Heart left ventricle (tissue), 16 donors: ENCODE data around the gene TMEM218. TPM values are rescaled to one million over a fixed set of nuclear protein-coding genes. Genes with fewer than 3 reads are reported as not detected.

Experiments used
- ATAC-seq, 4 donors: fragments of 200-7000 bp; cut with Tn5 transposase; one replicate each; pipeline ENCODE4 v1.9.1; 2020 to 2022; ENCODE audit warnings: moderate library complexity in 4 of 4, mild to moderate bottlenecking in 3 of 4, moderate number of reproducible peaks in 1 of 4
- DNase-seq, 5 donors: peaks; one replicate each; pipeline ENCODE4 v3.0.0-alpha.2; 2020
- H3K27ac ChIP-seq, 12 donors: fragments of 200-600 bp; sonication (generic) in 4 of 12; one replicate each; pipeline versions ENCODE4 v1.5.0 to v1.8.0; 2016 to 2022; ENCODE audit warnings: mild to moderate bottlenecking in 2 of 12
- H3K27me3 ChIP-seq, 9 donors: fragments of 200-600 bp; sonication (generic) in 2 of 9; one replicate each; pipeline versions ENCODE4 v1.5.1 to v1.8.0; 2016 to 2022; ENCODE audit warnings: mild to moderate bottlenecking in 3 of 9
- H3K36me3 ChIP-seq, 9 donors: fragments of 200-600 bp; sonication (generic) in 2 of 9; one replicate each; pipeline versions ENCODE4 v1.5.0 to v1.8.0; 2018 to 2022; ENCODE audit warnings: mild to moderate bottlenecking in 2 of 9
- H3K4me1 ChIP-seq, 12 donors: fragments of 200-600 bp; sonication (generic) in 4 of 12; one replicate each; pipeline versions ENCODE4 v1.5.0 to v1.8.0; 2016 to 2022; ENCODE audit warnings: mild to moderate bottlenecking in 3 of 12
- H3K4me3 ChIP-seq, 12 donors: fragments of 200-600 bp; sonication (generic) in 4 of 12; one replicate each; pipeline versions ENCODE4 v1.5.0 to v1.8.0; 2017 to 2022; ENCODE audit warnings: mild to moderate bottlenecking in 9 of 12, moderate library complexity in 4 of 12
- H3K9me3 ChIP-seq, 12 donors: fragments of 200-600 bp; sonication (generic) in 4 of 12; one replicate each; pipeline versions ENCODE4 v1.5.0 to v1.8.0; 2016 to 2022; ENCODE audit warnings: mild to moderate bottlenecking in 1 of 12
- CTCF ChIP-seq, 12 donors: fragments of 200-600 bp; sonication (generic) in 4 of 12; IDR thresholded peaks; one replicate each; pipeline versions ENCODE4 v1.5.0 to v1.8.0; 2018 to 2022; ENCODE audit warnings: antibody characterized with exemption in 12 of 12, mild to moderate bottlenecking in 5 of 12
- POLR2A ChIP-seq, 2 donors: fragments of 450-650 bp; IDR thresholded peaks; one replicate each; pipeline ENCODE4 v1.6.1; 2017; ENCODE audit warnings: antibody characterized with exemption in 2 of 2, mild to moderate bottlenecking in 2 of 2, moderate library complexity in 2 of 2
- WGBS, 4 donors: extraction: QIAGEN DNeasy Blood & Tissue Kit in 2 of 4; methylation state at CpG; one replicate each; pipeline versions ENCODE4 v1.1.5 to v1.1.7; 2013 to 2018; 5-methylcytosine and 5-hydroxymethylcytosine counted together
- intact Hi-C, 10 donors: fragments of 100-400 bp; cut with DNase I; formaldehyde crosslinking; loops; one replicate each; pipeline versions ENCODE4 v1.11.1 to v1.14.2; 2022
- long read RNA-seq, 3 donors: library from polyadenylated mRNA; unstranded; transcript quantifications; one replicate each; pipeline ENCODE4 v2.0.0, GENCODE V29; 2020 to 2021
- polyA plus RNA-seq, 2 donors: library from polyadenylated mRNA; stranded (reverse); fragments of 200-250 nt; gene quantifications; one replicate each; pipeline ENCODE4 v1.2.3, GENCODE V29; 2013
- total RNA-seq, 9 donors: library from RNA; depleted of rRNA in 2 of 9; stranded (reverse); fragments of >200 nt in 2 of 9; fragmentation: NEBNext Ultra II Directional in 3 of 9; extraction: Animal tissue kit (Norgen Biotek cat#: 25700) in 3 of 9; gene quantifications; one replicate each; pipeline versions ENCODE4 v1.1.0 to v1.2.4, GENCODE V29; 2016 to 2023
- donor health status: ischemic (EF 13 %, LVEDD 7.1; RV severe dilation, severe dysfunction).
- donor health status: healthy with polysubstance abuse.
- donor health status: DM: no; HTN: yes; CAD: no.
- donor health status: DM: no; HTN: no; CAD: no.
- donor health status: ischemic (EF 25% LVEDD 6.9; RV normal size, moderate dysfunction).
- donor health status: ischemic (EF 25% LVEDD 5.7; RV mildly dilated, moderate dysfunction).
- donor health status: healthy.
- donor health status: DM: yes; HTN: yes; CAD: no.
- donor health status: ischemic (EF 35%, LVEDD 5.7; RV mildly dilated, moderate dysfunction).
- donor health status: nonischemic (EF 11% LVEDD 7.7; RV severe dilation, severe dysfunction).
- donor health status: DM: yes; HTN: yes; CAD: no.
- donor health status: PGD.
- donor health status: ischemic (EF 29% LVEDD 5.4; RV normal size, mild dysfunction).
- donor health status: nonischemic (EF 23%, LVEDD 6.1; RV moderate dilation, normal function).

TMEM218 gene
- total RNA-seq, result 10 to 100 TPM in 1 of 9 donors, 1 to 10 TPM in 8; 5.3 to 11.3 (median 6.8) TPM
- polyA plus RNA-seq, result 10 to 100 TPM in 1 of 2 donors, 1 to 10 TPM in 1; 4.7 to 21.8 TPM
- long read RNA-seq, donor 1, partial matches to known transcripts, result 0 of 4 reads
- long read RNA-seq, donor 1, other reads (novel, unspliced or antisense), result 2 of 4 reads
- long read RNA-seq, donor 2, partial matches to known transcripts, result 1 of 5 reads
- long read RNA-seq, donor 2, other reads (novel, unspliced or antisense), result 4 of 5 reads
- long read RNA-seq, donor 3, partial matches to known transcripts, result 1 of 6 reads
- long read RNA-seq, donor 3, other reads (novel, unspliced or antisense), result 5 of 6 reads

GRCh38 chr11:125111343-125112207 is at the start of gene TMEM218:
Gene TMEM218 (minus strand): TSS chr11:125111626. CDS start chr11:125102241, 9,385 bp downstream.
- peak; percentile 100 for ATAC-seq
- WGBS, 4 donors, result 5 to 7% (median 5%) methylated on average over 43 to 49 of the region's 49 CpGs
- H3K9me3 ChIP-seq, result no peaks in the 10 kb centered on the region
- H3K27ac ChIP-seq, result peak within 1 kb of the TSS in 11 of 12 donors; percentile 52 to 84 (median 78)
- DNase-seq, result peak; percentile 99 to 100 (median 100)
- peaks cover 0 to 6% (median 0%) of the 10 kb centered on the region in 9 donors for H3K36me3 ChIP-seq
- no peak for TF ChIP-seq POLR2A (IDR thresholded peaks at IDR 0.05)
- no peak for TF ChIP-seq CTCF (IDR thresholded peaks at IDR 0.05)
- H3K27me3 ChIP-seq, result no peaks in the 10 kb centered on the region
- H3K4me1 ChIP-seq, result peaks cover 0 to 17% (median 7%) of the 10 kb centered on the region in 12 donors
- intact Hi-C loops, result loop anchor here in 4 of 10 donors (5.0 to 10.0 kb wide), 3 partner anchors 157 to 487 kb away; partner anchors contain the start of genes CCDC15 (in 4 of the 4) and TBRG1 (in 1 of the 4)
- H3K4me3 ChIP-seq, result peak within 1 kb of the TSS; percentile 53 to 97 (median 81)

GRCh38 chr11:125157953-125158680 is 46.7 kb upstream of the TMEM218 start:
- no peak for DNase-seq
- 84 to 89% (median 85%) methylated on average over 10 of the region's 10 CpGs for WGBS, 4 donors

GRCh38 chr11:125157118-125157733 is 45.8 kb upstream of the TMEM218 start:
- Histone ChIP-seq H3K9me3 (no peaks in the 10 kb centered on the region), H3K4me1 (no peaks in the 10 kb centered on the region), H3K36me3 (no peaks in the 10 kb centered on the region), H3K27me3 (peaks cover 0 to 11% (median 0%) of the 10 kb centered on the region in 9 donors), H3K27ac (no peak overlapping the region), H3K4me3 (no peak overlapping the region)
- WGBS, 4 donors, result 87 to 95% (median 92%) methylated on average over 6 of the region's 6 CpGs
- no peak for DNase-seq
- intact Hi-C loops, result no loop called here
- no peak for ATAC-seq
- no peak for TF ChIP-seq POLR2A (IDR thresholded peaks at IDR 0.05)
- no peak for TF ChIP-seq CTCF (IDR thresholded peaks at IDR 0.05)

More at GRCh38 chr11:125157953-125158680, 46.7 kb upstream of the TMEM218 start:
- Histone ChIP-seq H3K4me3 (no peak overlapping the region), H3K27me3 (peaks cover 0 to 15% (median 0%) of the 10 kb centered on the region in 9 donors), H3K9me3 (no peaks in the 10 kb centered on the region), H3K27ac (no peak overlapping the region), H3K4me1 (peaks cover 0 to 1% (median 0%) of the 10 kb centered on the region in 12 donors), H3K36me3 (no peaks in the 10 kb centered on the region)
- intact Hi-C loops, result no loop called here
- TF ChIP-seq POLR2A (IDR thresholded peaks at IDR 0.05), result no peak
- no peak for TF ChIP-seq CTCF (IDR thresholded peaks at IDR 0.05)
- no peak for ATAC-seq
